CD1c-positive myeloid dendritic cell (primary cell): ENCODE results near the gene TPT1.
"Not testable (repeated sequence)": the region's sequence is repeated elsewhere in the genome, so short reads cannot be mapped to it uniquely, and the experiment has no call there.

ENCODE experiments used
- DNase-seq: peaks from one replicate; pipeline ENCODE4 v3.0.0-alpha.2; 2016; ENCODE audit errors: extremely low spot score

The TPT1 gene

DNA sequence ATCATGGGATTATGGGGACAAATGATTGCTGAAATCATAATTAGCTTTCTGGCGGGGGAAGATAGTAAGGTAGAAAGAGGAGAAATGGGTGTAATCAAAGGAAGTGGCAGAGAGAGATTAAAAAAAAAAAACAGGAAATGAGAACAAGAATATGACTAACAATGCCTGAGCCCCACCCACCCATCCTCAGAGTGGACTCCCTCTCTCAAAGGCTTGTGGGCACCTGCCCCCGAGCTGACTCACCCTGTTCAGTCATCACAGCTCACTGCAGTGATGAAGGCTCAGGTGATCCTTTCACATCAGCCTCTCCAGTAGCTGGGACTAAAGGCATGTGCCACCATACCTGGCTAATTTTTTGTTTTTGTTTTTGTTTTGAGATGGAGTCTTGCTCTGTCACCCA is 26.4 kb upstream of the TPT1 start:
- peak; percentile 88 for DNase-seq

DNA sequence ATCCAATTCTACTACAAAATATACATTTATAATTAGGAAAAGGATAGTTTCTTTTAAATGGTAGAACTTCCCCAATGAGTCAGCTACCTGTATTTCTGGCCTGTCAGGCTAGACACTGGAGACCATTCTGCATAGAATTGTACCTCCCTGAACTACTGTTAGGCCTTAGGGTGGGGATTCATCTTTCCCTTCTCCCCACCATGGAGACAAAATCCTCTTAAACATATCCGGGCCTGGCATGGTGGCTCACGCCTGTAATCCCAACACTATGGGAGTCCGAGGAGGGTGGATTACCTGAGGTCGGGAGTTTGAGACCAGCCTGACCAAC is 24.5 kb upstream of the TPT1 start:
- DNase-seq = no peak

DNA sequence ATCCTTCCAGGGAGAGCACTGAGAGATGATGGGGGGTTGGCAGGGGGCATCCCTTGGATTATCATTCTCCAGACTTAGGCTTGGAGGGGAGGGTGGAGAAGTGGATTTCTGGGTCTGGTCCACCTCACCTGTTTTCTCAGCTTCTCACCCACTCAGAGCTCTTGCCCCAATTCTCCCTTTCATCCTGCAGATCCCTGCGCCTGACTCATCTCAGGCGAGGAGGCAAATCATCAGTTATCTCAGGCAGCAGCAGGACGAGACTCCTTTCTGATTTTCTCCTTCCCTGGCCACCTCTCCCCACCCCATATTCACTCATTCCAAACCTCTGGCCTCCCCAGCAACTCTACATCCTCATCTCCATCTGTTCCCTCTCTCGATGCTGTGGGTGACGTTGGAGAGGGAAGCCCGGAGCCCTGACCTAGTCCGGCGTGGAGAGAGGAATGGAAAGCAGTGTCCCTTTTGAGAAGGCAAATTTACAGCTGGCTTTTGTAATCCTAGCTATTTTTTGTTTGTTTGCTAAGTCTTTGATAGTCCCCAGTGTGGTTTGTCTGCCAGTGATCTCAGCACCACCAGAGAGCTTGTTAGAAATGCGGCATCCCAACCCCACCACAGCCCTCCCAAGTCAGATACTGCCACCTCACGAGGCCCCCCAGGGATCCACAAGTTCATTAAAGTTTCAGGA is 24.0 kb upstream of the TPT1 start:
- no peak for DNase-seq

DNA sequence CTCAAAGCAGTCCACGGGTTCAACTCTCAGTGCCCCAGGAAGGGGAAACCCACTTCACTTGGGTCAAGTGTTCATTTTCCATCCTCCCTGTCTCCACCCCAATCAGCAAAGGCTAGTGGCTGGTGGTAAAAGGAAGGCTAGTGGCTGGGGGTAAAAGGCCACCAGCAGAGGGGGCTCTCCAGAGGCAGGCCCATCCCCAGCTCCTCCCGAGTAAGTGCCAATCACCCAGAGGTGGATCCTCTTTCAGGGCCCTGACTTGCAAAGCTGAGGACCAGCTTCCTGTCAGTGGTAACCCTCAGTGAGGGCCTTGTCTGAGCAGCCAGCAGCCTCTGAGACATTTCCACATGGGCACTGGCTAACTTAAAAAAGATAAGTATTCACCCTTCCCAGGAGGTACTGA is 22.0 kb upstream of the TPT1 start:
- DNase-seq = no peak

DNA sequence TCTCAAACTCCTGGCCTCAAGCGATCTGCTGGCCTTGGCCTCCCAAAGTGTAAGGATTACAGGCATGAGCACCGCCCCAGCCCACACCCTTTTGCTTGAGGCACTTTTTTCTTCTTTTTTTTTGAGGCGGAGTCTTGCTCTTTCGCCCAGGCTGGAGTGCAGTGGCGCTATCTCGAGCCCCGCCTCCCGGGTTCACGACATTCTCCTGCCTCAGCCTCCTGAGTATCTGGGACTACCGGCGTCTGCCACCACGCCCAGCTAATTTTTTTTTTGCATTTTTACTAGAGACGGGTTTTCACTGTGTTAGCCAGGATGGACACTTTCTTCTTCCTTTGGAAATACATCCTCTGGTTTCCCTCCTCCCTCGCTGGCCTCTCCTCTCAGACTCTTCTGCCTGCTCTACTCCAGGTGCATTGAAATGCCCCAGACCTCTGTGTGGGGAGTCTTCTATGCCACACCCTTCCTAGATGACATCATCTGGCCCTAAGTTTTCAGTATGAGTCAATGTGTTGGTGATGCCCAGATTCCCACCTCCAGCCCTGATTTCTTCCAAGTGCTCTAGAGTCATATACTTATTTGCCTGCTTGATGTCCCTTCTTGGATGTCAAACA is 20.7 kb upstream of the TPT1 start:
- peak; percentile 11 for DNase-seq

DNA sequence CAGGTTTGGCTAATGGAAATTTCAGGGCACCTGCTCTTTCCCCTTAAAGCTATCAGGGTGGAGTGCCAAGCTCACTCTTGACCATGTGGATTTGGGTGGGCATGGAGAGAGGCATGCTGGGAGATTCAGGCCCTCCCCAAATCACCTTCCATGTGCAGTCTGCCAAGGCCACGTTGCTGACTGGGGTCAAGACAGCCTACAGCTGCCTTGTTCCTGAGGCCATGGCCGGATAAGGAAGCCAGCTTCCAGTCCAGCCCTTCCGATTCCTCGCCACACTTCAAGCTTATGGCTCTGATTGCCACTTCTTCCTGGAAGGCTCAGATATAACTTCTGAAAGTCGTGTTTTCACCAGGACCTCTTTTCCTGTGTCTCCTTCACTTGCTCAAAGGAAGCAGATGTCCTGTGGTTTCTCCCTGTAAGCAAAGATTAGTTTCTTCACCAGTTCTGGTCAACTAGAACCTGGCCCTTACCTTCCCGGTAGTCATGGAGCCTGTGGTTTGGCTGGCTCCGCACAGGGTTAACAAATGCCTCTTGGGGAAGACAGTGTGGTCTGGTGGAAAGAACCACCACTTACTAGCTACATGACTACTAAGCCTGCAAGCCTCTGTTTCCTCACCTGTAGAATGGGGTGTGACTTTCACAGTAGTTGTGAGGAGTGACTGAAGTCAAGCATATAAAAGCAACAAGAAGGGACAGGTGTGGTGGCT is 16.1 kb upstream of the TPT1 start:
- DNase-seq = no peak

DNA sequence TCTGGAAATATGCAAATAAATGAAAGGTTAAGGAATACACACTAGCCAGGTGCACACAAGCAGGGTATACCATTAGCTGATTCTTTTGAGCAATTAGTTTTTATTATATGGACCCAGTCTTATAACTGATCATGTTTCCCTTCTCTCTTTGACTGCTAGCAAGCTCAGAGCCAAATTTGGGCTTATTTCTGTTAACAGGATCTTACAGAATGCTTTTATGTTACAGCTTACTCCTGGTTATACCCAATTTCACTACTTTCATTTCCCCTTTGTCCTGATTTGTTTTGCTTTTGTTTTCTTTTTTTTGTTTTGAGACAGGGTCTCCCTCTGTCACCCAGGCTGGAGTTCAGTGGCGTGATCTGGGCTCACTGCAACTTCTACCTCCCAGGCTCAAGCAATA is 12.9 kb upstream of the TPT1 start:
- DNase-seq = no peak

DNA sequence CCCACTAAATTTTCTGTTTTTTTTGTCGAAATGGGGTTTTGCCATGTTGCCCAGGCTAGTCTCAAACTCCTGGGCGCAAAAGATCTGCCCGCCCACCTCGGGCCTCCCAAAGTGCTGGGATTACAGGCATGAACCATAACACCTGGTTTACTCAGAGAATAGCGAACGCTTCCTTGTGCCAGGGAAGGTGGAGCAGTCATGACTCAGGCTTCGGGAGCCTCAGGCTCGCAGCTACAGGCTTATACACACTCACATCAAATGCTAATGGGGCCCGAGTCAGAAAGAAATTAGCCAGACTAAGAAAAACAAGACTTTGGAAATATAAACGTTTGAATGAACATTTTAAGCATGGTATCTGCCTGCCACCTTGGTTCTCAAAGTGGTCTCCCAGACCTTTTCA is 11.0 kb upstream of the TPT1 start:
- DNase-seq = no peak

DNA sequence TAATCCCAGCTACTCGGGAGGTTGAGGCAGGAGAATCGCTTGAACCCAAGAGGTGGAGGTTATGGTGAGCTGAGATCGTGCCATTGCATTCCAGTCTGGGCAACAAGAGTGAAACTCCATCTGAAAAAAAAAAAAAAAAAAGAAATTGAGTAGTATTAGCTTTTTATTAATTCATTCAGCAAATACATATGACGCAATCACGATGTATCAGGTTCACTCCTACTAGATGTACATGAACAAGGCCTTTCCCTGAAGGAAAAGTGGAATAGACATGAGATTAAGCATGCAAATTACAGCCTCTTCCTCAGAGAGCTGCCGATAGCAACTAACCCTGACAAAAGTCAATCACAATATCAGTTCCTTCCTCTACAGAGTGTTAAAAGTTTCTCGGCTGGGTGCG is 9.2 kb upstream of the TPT1 start:
- no peak for DNase-seq

DNA sequence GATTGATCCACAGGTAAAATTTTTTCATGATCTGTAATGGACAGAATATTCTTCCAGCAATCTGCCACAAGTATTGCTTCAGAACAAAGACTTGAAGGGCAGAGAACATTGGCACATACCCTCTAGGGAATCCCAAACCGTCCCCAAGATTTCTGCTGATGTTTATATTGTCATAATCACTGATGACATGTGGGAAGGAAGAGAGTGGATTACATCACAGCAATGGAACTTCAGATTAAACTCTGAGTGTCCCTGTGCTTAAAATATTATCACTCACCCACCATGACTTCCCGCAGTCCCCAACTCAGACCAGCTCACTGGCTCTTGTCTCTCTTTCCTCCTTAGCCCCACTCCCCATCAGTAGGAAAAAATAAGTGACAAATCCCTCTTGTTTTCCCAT is 8.5 kb upstream of the TPT1 start:
- no peak for DNase-seq

DNA sequence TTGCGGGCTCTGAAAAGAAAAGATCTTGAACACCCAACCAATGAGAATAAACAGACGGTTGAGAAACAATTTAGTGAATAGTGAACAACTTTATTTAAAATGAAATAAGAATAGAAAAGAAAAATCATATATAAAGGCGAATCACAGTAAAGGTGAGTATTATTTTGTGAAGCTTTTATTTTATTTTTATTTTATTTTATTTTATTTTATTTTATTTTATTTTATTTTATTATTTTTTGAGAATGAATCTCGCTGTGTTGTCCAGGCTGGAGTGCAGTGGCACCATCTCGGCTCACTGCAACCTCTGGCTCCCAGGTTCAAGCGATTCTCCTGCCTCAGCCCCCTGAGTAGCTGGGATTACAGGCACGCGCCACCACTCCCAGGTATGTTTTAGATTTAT is 3.1 kb upstream of the TPT1 start:
- DNase-seq = not testable (repeated sequence)

DNA sequence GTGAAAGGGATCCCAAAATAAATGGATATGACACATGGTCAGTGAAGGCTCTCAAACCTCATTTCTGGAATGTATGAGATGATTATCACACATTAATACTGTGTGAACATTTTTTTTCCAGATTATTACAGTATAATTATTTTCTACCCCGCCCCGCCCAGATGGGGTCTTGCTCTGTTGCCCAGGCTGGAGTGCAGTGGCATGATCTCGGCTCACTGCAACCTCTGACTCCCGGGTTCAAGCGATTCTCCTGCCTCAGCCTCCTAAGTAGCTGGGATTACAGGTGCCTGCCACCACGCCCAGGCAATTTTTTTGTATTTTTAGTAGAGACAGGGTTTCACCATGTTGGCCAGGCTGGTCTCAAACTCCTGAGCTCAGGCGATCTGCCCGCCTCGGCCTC is 2.1 kb upstream of the TPT1 start:
- not testable (repeated sequence) for DNase-seq

DNA sequence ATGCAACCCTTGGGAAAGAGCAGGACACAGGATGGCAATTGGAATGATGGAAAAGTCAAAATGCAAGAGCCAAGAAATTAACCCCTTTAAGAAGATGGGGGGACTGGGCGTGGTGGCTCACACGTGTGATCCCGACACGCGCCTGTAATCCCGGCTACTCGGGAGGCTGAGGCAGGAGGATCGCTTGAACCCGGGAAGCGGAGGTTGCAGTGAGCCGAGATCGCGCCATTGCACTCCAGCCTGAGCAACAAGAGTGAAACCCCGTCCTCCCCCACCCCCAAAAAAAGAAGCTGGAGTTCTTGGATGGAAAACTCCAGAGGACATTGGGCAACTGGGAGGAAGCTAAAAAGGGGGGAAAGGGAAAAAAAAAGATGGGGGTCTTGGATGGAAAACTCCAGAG is 1.7 kb upstream of the TPT1 start:
- DNase-seq = not testable (repeated sequence)

DNA sequence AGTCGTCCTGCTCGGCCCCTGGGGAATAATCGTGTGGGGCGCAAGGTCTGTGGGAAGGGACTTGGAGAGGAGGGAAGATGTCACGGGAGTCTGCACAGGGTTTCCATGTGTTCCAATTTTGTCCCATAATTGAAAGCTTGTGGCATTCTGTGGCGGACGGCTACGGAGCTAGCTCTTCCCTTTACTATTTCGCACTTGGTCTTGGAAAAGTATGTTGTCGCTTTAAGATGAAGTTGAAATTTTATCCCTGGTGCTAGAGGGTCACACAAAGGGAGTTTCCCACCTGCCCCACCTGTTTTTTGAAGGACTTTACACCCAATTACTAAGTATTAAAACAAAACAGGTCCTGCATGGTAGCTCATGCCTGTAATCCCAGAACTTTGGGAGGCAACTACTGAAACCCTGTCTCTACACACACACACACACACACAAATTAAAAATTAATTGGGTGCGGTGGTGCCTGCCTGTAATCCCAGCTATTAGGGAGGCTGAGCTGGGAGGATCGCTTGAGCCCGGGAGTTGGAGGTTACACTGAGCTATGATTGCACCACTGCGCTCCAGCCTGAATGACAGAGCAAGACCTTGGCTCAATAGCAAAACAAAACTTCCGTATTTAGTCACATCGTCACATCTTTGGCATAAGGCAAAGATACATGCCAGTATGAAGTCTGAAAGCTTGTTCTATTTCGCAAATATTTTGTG is 967 bp upstream of the TPT1 start:
- DNase-seq = peak; percentile 63

DNA sequence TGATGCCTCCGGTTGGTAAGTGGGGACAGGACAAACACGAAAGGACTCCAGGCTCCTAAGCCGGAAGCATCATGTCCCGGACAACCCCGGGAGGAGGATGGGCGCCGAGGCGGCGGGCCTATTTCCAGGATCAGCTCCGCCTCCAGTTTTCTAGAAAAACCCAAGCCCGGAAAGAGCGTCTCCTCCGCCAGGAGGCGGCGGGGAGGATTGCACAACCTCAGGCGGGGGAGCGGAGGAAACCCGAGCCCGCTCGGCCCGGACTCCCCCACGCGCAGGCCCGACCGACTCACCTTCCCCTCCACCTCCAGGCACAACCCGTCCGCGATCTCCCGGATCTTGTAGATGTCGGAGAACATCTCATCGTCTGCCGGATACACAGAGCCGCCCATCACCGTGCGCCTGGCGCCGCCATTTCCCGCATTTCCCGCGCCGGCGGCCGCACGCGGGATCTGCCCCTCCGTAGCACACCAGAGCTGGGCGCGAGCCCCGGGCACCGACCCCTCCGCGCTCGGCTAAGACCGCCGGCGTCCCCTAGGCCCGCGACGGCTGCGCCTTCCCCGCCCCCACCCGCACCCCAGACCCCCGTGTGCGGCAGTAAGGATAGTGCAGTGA is 455 bp downstream of the TPT1 start:
- peak; percentile 95 for DNase-seq

DNA sequence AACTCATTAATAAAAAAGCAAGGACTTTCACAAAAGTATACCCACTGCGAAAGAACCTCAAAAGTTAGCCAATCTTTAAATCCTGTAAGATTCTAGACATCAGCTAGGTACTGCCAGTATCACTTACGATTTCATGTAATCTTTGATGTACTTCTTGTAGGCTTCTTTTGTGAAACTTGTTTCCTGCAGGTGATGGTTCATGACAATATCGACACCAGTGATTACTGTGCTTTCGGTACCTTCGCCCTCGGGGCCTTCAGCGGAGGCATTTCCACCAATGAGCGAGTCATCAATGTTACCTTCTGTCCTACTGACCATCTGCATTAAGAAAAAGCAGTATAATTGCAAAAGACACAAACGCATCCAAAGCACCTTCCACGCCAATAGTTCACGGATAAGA is 1.1 kb downstream of the TPT1 start:
- DNase-seq = no peak

DNA sequence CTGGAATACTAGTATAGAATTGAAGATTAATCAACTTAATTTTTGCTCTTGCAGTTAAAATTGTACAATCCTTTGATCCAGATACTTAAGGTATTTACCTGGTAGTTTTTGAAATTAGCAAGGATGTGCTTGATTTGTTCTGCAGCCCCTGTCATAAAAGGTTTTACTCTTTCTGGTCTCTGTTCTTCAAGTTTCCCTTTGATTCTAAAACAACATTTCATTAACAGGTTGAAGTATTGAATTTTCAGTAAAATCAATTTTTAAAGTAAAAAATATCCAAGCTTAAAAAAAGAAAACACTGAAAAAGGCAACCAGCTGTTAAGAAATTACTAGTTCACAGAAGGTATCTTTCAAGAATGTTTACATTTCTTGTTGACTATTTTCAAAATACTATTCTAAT is 1.6 kb downstream of the TPT1 start:
- DNase-seq = no peak

DNA sequence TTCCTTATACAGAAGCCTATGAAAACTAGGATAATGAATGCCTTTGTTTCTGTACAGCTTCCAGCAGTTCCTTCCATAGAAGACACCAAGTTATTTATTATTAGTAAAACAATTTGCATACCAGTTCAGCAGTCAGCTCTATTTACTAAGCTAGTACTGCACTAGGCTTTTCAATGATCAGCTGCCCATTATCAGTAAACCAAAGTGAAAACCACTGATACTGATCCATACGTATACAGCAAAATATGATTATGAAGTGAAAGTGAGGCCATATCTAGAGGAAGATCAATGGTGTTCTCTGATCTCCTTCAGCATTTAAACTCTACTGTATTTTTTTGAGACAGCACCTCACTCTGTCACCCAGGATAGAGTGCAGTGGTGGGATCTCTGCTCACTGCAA is 3.2 kb downstream of the TPT1 start:
- no peak for DNase-seq

DNA sequence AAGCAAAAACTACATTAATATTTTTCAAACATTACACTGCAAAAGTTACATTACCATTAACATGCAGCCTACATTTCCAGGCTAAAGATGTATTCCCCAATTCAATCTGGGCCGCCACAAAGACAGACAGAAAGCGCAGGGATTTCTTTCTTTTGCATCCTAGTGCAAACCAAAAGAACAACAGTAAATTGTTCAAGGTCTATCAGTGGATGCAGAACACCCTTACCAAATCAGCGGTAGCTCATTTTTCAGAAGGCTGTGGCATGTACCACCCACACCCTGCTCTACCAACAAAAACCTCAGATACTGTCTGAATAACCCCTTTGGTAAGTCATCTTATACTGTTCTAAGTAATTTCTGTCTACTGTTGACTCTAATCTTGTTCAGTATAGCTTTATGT is 3.6 kb downstream of the TPT1 start:
- DNase-seq = no peak

DNA sequence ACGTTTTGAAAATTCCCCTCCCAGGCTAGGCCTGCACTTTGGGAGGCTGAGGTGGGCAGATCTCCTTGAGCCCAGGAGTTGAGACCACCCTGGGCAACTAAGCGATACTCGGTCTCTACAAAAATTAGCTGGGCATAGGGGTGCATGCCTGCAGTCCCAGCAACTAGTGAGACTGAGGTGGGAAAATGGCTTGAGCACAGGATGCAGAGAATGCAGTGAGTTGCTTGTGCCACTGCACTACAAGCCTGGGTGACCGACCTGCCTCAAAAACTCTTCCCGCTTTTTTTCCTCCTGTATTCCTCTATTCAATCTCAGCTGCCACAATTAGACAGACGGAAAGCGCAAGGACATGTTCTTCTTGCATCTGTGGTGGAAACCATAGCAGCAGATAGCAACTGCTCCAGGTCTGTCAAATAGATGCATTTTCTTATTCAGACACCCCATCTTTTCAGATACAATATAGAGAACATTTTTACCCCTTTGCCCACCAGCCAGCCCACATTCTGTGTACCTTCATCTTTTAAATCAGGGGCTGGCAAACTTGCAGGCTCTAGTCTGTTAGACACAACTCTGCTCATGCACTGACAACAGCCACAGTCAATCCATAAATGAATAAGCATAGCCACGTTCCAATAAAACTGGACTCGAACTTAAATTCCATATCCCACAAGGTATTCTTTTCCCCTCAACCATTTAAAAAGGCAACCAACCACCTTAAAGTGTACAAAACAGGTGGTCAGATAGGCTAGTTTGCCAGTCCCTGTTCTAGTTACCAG is 4.8 kb downstream of the TPT1 start:
- DNase-seq = no peak

DNA sequence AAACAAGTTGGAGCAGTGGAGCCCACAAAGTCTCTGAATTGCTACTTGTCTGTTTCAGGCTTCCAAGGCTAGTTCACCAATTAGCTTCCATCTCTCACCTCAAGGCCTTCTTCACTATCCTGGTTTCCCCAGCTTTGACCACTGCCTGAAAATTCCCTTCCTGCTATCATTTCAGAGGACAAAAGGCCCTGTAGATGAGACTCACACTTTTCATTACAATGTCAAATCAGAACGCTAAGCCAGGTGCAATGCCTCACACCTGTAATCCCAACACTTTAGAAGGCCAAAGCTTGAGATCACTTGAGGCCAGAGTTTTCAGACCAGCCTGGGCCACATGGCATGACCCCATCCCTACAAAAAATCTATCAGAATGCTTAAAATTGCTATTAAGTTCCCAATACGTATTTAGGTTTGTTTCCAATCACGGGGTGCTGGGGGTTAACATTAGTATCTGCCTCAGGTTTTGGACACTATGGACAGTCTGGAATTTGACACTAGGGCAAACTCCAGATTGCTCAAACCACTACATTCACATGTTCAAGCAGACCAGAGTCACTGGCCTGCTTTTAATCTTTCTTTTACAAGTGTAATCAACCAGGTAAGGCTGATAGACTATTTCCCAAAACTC is 5.5 kb downstream of the TPT1 start:
- no peak for DNase-seq
